Stomach (tissue), 9 donors: Measurements from ENCODE around the gene MCTP1. TPM values are rescaled to one million over a fixed set of nuclear protein-coding genes. Genes with fewer than 3 reads are reported as not detected.

Experiments
- DNase-seq, 2 donors: peaks; one replicate each; pipeline versions ENCODE4 v3.0.0 to v3.0.0-alpha.2; 2013 to 2019
- H3K27ac ChIP-seq, 5 donors: fragments of 200-600 bp in 4 of 5; sonication (generic) in 4 of 5; one replicate each; pipeline ENCODE4 v1.5.1; 2013 to 2019; ENCODE audit warnings: mild to moderate bottlenecking in 1 of 5, moderate library complexity in 1 of 5
- H3K27me3 ChIP-seq, 3 donors: fragments of 200-600 bp; sonication (generic); one replicate each; pipeline ENCODE4 v1.5.1; 2017 to 2019; ENCODE audit warnings: mixed run types in 1 of 3
- H3K36me3 ChIP-seq, 4 donors: fragments of 200-600 bp; sonication (generic); 1 replicate in 3 of 4; 2 replicates in 1 of 4; pipeline ENCODE4 v1.5.1; 2016 to 2019
- H3K4me1 ChIP-seq, 4 donors: fragments of 200-600 bp; sonication (generic); one replicate each; pipeline ENCODE4 v1.5.1; 2016 to 2019
- H3K4me3 ChIP-seq, 4 donors: fragments of 200-600 bp; sonication (generic) in 3 of 4; one replicate each; pipeline ENCODE4 v1.5.1; 2016 to 2019; ENCODE audit warnings: mild to moderate bottlenecking in 1 of 4
- H3K9me3 ChIP-seq, 4 donors: fragments of 200-600 bp; sonication (generic); one replicate each; pipeline ENCODE4 v1.5.1; 2016 to 2019
- CTCF ChIP-seq, 7 experiments: fragments of 450-650 bp in 4 of 7; fragments of 200-600 bp in 3 of 7; sonication (generic) in 3 of 7; IDR thresholded peaks; one replicate each; pipeline ENCODE4 v1.5.1; 2016 to 2019; ENCODE audit warnings: antibody characterized with exemption in 7 of 7, control low read depth in 2 of 7, mild to moderate bottlenecking in 1 of 7
- EP300 ChIP-seq: sonication (generic); formaldehyde crosslinking; IDR thresholded peaks from one replicate; pipeline ENCODE4 v1.6.1; 2017; ENCODE audit warnings: antibody characterized with exemption
- POLR2A ChIP-seq, 4 donors: fragments of 450-650 bp; IDR thresholded peaks; one replicate each; pipeline ENCODE4 v1.6.1; 2016; ENCODE audit warnings: antibody characterized with exemption in 4 of 4, control low read depth in 2 of 4, mild to moderate bottlenecking in 1 of 4, moderate library complexity in 1 of 4
- POLR2AphosphoS5 ChIP-seq, 3 donors: sonication (generic); formaldehyde crosslinking; IDR thresholded peaks; one replicate each; pipeline ENCODE4 v1.6.1; 2016; ENCODE audit warnings: antibody characterized with exemption in 3 of 3
- WGBS, 5 donors: extraction: QIAGEN DNeasy Blood & Tissue Kit in 3 of 5; methylation state at CpG; one replicate each; pipeline versions ENCODE4 v1.1.5 to v1.1.7; 2013 to 2018; 5-methylcytosine and 5-hydroxymethylcytosine counted together
- intact Hi-C: fragments of 100-400 bp; cut with DNase I; formaldehyde crosslinking; loops from one replicate; pipeline ENCODE4 v1.15.1; 2023; ENCODE audit warnings: low total_unique reads
- polyA plus RNA-seq, 3 donors: library from polyadenylated mRNA; stranded (reverse); fragments of 200-250 nt; gene quantifications; one replicate each; pipeline ENCODE4 v1.2.3, GENCODE V29; 2013
- total RNA-seq, 5 donors: library from RNA; depleted of rRNA; stranded (reverse); fragments of >200 nt; gene quantifications; one replicate each; pipeline versions ENCODE4 v1.1.0 to v1.2.3, GENCODE V29; 2014 to 2016
- donor health status: healthy with polysubstance abuse.
- donor health status: Bipolar disorder and iron deficiency.
- donor health status: healthy.

Gene MCTP1
- total and polyA plus RNA-seq, 8 donors = 1.4 to 47.9 (median 11.3) TPM

- Histone ChIP-seq H3K27me3 (no peaks in the 10 kb centered on the region), H3K36me3 (no peaks in the 10 kb centered on the region), H3K4me1 (no peaks in the 10 kb centered on the region), H3K27ac (peak overlapping the region in 1 of 5 donors; percentile 4), H3K9me3 (no peaks in the 10 kb centered on the region), H3K4me3 (no peak overlapping the region)
- 14 to 58% (median 46%) methylated on average over 3 of the region's 3 CpGs for WGBS, 5 donors
- TF ChIP-seq EP300 (no peak), POLR2A (IDR thresholded peaks at IDR 0.05) (no peak), POLR2AphosphoS5 (IDR thresholded peaks at IDR 0.05) (no peak), CTCF (IDR thresholded peaks at IDR 0.05) (no peak)
- DNase-seq = no peak
- intact Hi-C loops = no loop called here
These were observed 143.8 kb downstream of the MCTP1 start for GRCh38 chr5:95141141-95141540.

- no peaks in the 10 kb centered on the region for H3K27me3 ChIP-seq
- 59 to 87% (median 82%) methylated on average over 3 of the region's 3 CpGs for WGBS, 5 donors
- DNase-seq = no peak
- intact Hi-C loops = no loop called here
- no peak overlapping the region for H3K4me3 ChIP-seq
- TF ChIP-seq EP300 = no peak
- no peaks in the 10 kb centered on the region for H3K36me3 ChIP-seq
- no peak overlapping the region for H3K27ac ChIP-seq
- H3K9me3 ChIP-seq = no peaks in the 10 kb centered on the region
- H3K4me1 ChIP-seq = no peaks in the 10 kb centered on the region
These were observed 150.6 kb downstream of the MCTP1 start for GRCh38 chr5:95134326-95134725.

- WGBS, 5 donors = 73 to 92% (median 85%) methylated on average over 1 of the region's 1 CpG
- Histone ChIP-seq H3K4me1 (no peaks in the 10 kb centered on the region), H3K9me3 (no peaks in the 10 kb centered on the region), H3K4me3 (no peak overlapping the region), H3K27ac (no peak overlapping the region), H3K36me3 (no peaks in the 10 kb centered on the region), H3K27me3 (no peaks in the 10 kb centered on the region)
- no peak for DNase-seq
- intact Hi-C loops = no loop called here
- no peak for TF ChIP-seq EP300
These were observed 152.8 kb downstream of the MCTP1 start for GRCh38 chr5:95132096-95132495.

GRCh38 chr5:95130941-95131340 lies 154.0 kb downstream of the MCTP1 start:
- Histone ChIP-seq H3K9me3 (no peaks in the 10 kb centered on the region), H3K27ac (no peak overlapping the region), H3K4me3 (no peak overlapping the region), H3K27me3 (no peaks in the 10 kb centered on the region), H3K36me3 (no peaks in the 10 kb centered on the region), H3K4me1 (no peaks in the 10 kb centered on the region)
- intact Hi-C loops = no loop called here
- TF ChIP-seq POLR2A (IDR thresholded peaks at IDR 0.05) (no peak), POLR2AphosphoS5 (IDR thresholded peaks at IDR 0.05) (no peak), CTCF (IDR thresholded peaks at IDR 0.05) (no peak), EP300 (no peak)
- DNase-seq = peak in 1 of 2 donors; percentile 18
- 71 to 80% (median 76%) methylated on average over 3 of the region's 3 CpGs for WGBS, 5 donors

GRCh38 chr5:95124731-95125130 lies 160.2 kb downstream of the MCTP1 start:
- DNase-seq = no peak
- Histone ChIP-seq H3K9me3 (no peaks in the 10 kb centered on the region), H3K4me3 (no peak overlapping the region), H3K36me3 (no peaks in the 10 kb centered on the region), H3K4me1 (no peaks in the 10 kb centered on the region), H3K27me3 (no peaks in the 10 kb centered on the region), H3K27ac (no peak overlapping the region)
- intact Hi-C loops = no loop called here
- TF ChIP-seq POLR2A (IDR thresholded peaks at IDR 0.05) (no peak), CTCF (IDR thresholded peaks at IDR 0.05) (no peak), EP300 (no peak), POLR2AphosphoS5 (IDR thresholded peaks at IDR 0.05) (no peak)
- WGBS, 5 donors = 84 to 100% (median 97%) methylated on average over 1 of the region's 1 CpG
